Measurements from ENCODE around the gene SKOR2.

DNA sequence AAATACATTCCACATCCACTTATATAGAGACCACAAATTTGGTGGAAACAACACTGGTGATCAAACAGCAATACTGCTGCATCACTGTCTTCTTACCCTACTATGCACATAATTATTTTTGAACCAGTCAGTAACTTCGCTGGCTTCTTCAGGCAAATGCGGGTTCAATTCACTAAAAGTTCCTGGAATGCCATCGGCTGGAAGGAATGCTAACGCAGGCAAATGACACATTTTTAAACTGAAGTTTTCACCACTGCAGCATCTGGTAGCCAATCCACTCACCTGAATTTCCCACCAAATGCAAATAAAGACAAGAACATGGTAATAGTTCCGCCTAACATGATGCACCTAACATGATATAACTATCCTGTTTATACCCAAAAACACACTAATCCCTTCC lies 91.2 kb downstream of the SKOR2 start:
- no peak for TF ChIP-seq EZH2 (IDR thresholded peaks at IDR 0.05; ENCODE audit: low read depth)
- TF ChIP-seq, protein P1, sequence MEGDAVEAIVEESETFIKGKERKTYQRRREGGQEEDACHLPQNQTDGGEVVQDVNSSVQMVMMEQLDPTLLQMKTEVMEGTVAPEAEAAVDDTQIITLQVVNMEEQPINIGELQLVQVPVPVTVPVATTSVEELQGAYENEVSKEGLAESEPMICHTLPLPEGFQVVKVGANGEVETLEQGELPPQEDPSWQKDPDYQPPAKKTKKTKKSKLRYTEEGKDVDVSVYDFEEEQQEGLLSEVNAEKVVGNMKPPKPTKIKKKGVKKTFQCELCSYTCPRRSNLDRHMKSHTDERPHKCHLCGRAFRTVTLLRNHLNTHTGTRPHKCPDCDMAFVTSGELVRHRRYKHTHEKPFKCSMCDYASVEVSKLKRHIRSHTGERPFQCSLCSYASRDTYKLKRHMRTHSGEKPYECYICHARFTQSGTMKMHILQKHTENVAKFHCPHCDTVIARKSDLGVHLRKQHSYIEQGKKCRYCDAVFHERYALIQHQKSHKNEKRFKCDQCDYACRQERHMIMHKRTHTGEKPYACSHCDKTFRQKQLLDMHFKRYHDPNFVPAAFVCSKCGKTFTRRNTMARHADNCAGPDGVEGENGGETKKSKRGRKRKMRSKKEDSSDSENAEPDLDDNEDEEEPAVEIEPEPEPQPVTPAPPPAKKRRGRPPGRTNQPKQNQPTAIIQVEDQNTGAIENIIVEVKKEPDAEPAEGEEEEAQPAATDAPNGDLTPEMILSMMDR (conservative IDR thresholded peaks at IDR 0.05) = no peak

All from PC-9 (cell line).